K562 (cell line): ENCODE measurements around the gene RBBP5. TPM values are rescaled to one million over a fixed set of nuclear protein-coding genes. Genes with fewer than 3 reads are reported as not detected.

Experiments
- BRCA1 ChIP-seq, 2 experiments: fragments of 450-650 bp in 1 of 2; sonication (generic) in 1 of 2; formaldehyde crosslinking in 1 of 2; IDR thresholded peaks; 2 replicates each; pipeline versions ENCODE4 v1.5.0 to v1.6.1; 2017 to 2020; ENCODE audit warnings: mild to moderate bottlenecking in 1 of 2, missing genetic modification reagents in 1 of 2
- COPS2 ChIP-seq: fragments of 450-650 bp; conservative IDR thresholded peaks from 2 replicates; pipeline ENCODE4 v1.6.1; 2016; ENCODE audit warnings: mild to moderate bottlenecking, moderate library complexity
- HSF4 ChIP-seq: fragments of 250-450 bp; sonication (Bioruptor Pico); IDR thresholded peaks from 2 replicates; pipeline ENCODE4 v2.1.2; 2022; ENCODE audit warnings: mild to moderate bottlenecking, moderate library complexity, borderline replicate concordance
- JUN ChIP-seq, 2 experiments: sonication (generic) in 1 of 2; formaldehyde crosslinking in 1 of 2; IDR thresholded peaks; 2 replicates each; pipeline versions ENCODE4 v1.6.1 to v1.8.0; 2012 to 2022; ENCODE audit warnings: borderline replicate concordance in 2 of 2, mild to moderate bottlenecking in 2 of 2, improper control_type of control experiment in 1 of 2, low read depth in 1 of 2, low read length in 1 of 2, missing genetic modification reagents in 1 of 2
- MECOM ChIP-seq: fragments of 250-450 bp; sonication (Bioruptor Pico); IDR thresholded peaks from 2 replicates; pipeline ENCODE4 v1.8.0; 2022; ENCODE audit warnings: inconsistent platforms
- POU5F1 ChIP-seq: fragments of 150-350 bp; IDR thresholded peaks from 2 replicates; pipeline ENCODE4 v1.6.1; 2014; ENCODE audit warnings: borderline replicate concordance, low read length, low read depth, mild to moderate bottlenecking; ENCODE audit not compliant: partially characterized antibody
- RCOR1 ChIP-seq, 2 experiments: IDR thresholded peaks; 2 replicates each; pipeline ENCODE4 v1.6.1; 2012; ENCODE audit warnings: low read depth in 2 of 2, low read length in 2 of 2, borderline replicate concordance in 1 of 2, improper control_type of control experiment in 1 of 2
- TCF7 ChIP-seq: sonication (generic); IDR thresholded peaks from 2 replicates; pipeline ENCODE4 v1.6.1; 2016; ENCODE audit warnings: antibody characterized with exemption, borderline replicate concordance
- YBX1 ChIP-seq: fragments of 450-650 bp; IDR thresholded peaks from 2 replicates; pipeline ENCODE4 v1.7.1; 2016; ENCODE audit warnings: mild to moderate bottlenecking
- ZFP1 ChIP-seq: fragments of 450-650 bp; formaldehyde crosslinking; IDR thresholded peaks from 2 replicates; pipeline ENCODE4 v1.4.0; 2020; ENCODE audit warnings: mild to moderate bottlenecking, mixed read lengths
- ZNF143 ChIP-seq: sonication (generic); formaldehyde crosslinking; IDR thresholded peaks from 2 replicates; pipeline ENCODE4 v1.9.0; 2022; ENCODE audit warnings: mild to moderate bottlenecking, missing genetic modification reagents
- ZNF384 ChIP-seq: IDR thresholded peaks from 2 replicates; pipeline ENCODE4 v1.6.1; 2012; ENCODE audit warnings: low read depth, low read length, improper control_type of control experiment
- ZNF76 ChIP-seq: fragments of 250-450 bp; sonication (Bioruptor Pico); IDR thresholded peaks from 2 replicates; pipeline ENCODE4 v1.4.0; 2020; ENCODE audit warnings: mild to moderate bottlenecking, moderate library complexity, borderline replicate concordance
- polyA plus RNA-seq, 8 experiments: library from polyadenylated mRNA; depleted of rRNA in 4 of 8; stranded (reverse) in 5 of 8; unstranded in 3 of 8; fragments of >200 nt; fragmentation: Nextera tagmentation in 2 of 8; fragmentation: Illumina TruSeq in 1 of 8; extraction: Ambion mirVana in 2 of 8; extraction: Trizol in 1 of 8; gene quantifications; 2 replicates each; pipeline versions ENCODE4 v1.2.1 to v1.2.3, GENCODE V29; 2011 to 2014; ENCODE audit warnings: inconsistent platforms in 1 of 8, missing spikeins in 1 of 8
- total RNA-seq, 7 experiments: library from RNA; depleted of rRNA in 6 of 7; stranded (reverse); fragments of >200 nt in 6 of 7; fragmentation: Illumina TruSeq in 2 of 7; extraction: Trizol in 2 of 7; gene quantifications; 2 replicates each; pipeline versions ENCODE4 v1.2.1 to v1.2.3, GENCODE V29; 2011 to 2021; ENCODE audit warnings: low replicate concordance in 1 of 7
- TF ChIP-seq, protein P1 (sequence below): fragments of 200-800 bp; sonication (Bioruptor generic); IDR thresholded peaks from 2 replicates; pipeline ENCODE4 v1.6.1; 2017; ENCODE audit warnings: missing genetic modification characterization, missing compliant biosample characterization
- TF ChIP-seq, protein P2 (sequence below): sonication (generic); formaldehyde crosslinking; IDR thresholded peaks from 2 replicates; pipeline ENCODE4 v1.8.0; 2022; ENCODE audit warnings: mild to moderate bottlenecking, missing genetic modification reagents, borderline replicate concordance
- TF ChIP-seq, protein P3 (sequence below): fragments of 450-650 bp; IDR thresholded peaks from 2 replicates; pipeline ENCODE4 v1.6.1; 2016; ENCODE audit warnings: borderline replicate concordance
- TF ChIP-seq, protein P4 (sequence below), 2 experiments: fragments of 450-650 bp; IDR thresholded peaks; 2 replicates each; pipeline ENCODE4 v1.6.1; 2016
- TF ChIP-seq, protein P5 (sequence below): sonication (generic); formaldehyde crosslinking; IDR thresholded peaks from 2 replicates; pipeline ENCODE4 v1.9.0; 2022; ENCODE audit warnings: mild to moderate bottlenecking, missing genetic modification reagents

The RBBP5 gene
- total and polyA plus RNA-seq, 9 of the 15 experiments (the other 6 are each of a cell fraction or from before 2014, with no cell fraction given), result 17.2 to 37.4 (median 28.4) TPM

DNA sequence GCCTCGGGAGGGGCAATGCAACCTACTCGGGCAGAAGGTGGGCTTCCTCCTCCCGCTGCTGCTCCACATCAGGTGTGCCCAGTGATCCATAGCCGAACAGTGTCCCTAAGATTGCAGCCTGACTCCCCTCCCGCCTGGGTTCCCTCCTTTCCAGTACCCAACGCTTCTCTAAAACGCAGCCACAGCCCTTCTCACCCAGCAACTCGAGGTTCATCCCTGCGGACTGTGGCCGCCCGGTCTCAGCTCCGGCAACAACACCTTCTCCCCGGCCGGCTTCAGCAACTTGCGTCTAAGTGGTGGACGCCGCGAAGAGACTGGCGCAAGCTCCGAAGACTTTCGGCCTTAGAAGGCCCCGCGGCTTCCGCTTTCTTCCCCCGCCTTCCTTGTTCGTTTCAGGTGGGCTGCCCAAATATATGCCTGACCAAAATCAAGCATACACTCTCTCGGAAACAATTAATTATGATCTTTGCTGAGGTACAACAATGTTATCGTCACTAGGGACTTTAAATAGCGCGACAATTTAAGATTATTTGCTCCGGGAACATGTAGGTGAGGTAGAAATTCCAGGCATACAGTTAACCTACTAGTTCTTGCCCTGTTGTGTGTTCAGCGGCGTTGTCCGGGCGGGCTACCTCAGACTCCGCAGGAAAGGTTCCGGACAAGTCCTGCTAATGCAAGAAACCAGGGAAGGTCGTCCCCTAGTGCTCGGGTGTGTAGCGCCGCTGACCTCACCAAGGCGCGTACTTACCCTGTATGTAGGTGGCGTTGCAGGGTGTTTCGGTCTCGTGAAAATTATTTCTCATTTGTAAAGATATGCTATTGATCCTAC is at the start of gene RBBP5 (continued):
- TF ChIP-seq, protein P1, sequence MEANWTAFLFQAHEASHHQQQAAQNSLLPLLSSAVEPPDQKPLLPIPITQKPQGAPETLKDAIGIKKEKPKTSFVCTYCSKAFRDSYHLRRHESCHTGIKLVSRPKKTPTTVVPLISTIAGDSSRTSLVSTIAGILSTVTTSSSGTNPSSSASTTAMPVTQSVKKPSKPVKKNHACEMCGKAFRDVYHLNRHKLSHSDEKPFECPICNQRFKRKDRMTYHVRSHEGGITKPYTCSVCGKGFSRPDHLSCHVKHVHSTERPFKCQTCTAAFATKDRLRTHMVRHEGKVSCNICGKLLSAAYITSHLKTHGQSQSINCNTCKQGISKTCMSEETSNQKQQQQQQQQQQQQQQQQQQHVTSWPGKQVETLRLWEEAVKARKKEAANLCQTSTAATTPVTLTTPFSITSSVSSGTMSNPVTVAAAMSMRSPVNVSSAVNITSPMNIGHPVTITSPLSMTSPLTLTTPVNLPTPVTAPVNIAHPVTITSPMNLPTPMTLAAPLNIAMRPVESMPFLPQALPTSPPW, result peak; percentile 86
- TF ChIP-seq YBX1 (no peak), MECOM (CRISPR knock-in tag) (peak; percentile 72; the same call in 1 of the 2 replicates), ZNF76 (peak; percentile 70; the same call in 1 of the 2 replicates), BRCA1 (IDR thresholded peaks at IDR 0.05) (no peak), BRCA1 (CRISPR knock-in tag; IDR thresholded peaks at IDR 0.05) (no peak), TCF7 (peak; percentile 83; the same call in 1 of the 2 replicates), HSF4 (CRISPR knock-in tag) (no peak; the same call in 1 of the 2 replicates), ZFP1 (CRISPR knock-in tag) (no peak), ZNF143 (CRISPR knock-in tag) (peak; percentile 65; the same call in 1 of the 2 replicates), POU5F1 (peak; percentile 77), RCOR1 (IDR thresholded peaks at IDR 0.05; ENCODE audit: borderline replicate concordance in 1 of 2, low read depth in 2 of 2, low read length in 2 of 2) (peak in 1 of 2 experiments; percentile 75; a peak in 1 of 4 replicates), ZNF384 (peak; percentile 41; the same call in 1 of the 2 replicates), JUN (IDR thresholded peaks at IDR 0.05; ENCODE audit: borderline replicate concordance, low read depth, low read length) (peak; percentile 84), JUN (CRISPR knock-in tag; IDR thresholded peaks at IDR 0.05; ENCODE audit: borderline replicate concordance) (peak; percentile 97), COPS2 (no peak)
- TF ChIP-seq, protein P2, sequence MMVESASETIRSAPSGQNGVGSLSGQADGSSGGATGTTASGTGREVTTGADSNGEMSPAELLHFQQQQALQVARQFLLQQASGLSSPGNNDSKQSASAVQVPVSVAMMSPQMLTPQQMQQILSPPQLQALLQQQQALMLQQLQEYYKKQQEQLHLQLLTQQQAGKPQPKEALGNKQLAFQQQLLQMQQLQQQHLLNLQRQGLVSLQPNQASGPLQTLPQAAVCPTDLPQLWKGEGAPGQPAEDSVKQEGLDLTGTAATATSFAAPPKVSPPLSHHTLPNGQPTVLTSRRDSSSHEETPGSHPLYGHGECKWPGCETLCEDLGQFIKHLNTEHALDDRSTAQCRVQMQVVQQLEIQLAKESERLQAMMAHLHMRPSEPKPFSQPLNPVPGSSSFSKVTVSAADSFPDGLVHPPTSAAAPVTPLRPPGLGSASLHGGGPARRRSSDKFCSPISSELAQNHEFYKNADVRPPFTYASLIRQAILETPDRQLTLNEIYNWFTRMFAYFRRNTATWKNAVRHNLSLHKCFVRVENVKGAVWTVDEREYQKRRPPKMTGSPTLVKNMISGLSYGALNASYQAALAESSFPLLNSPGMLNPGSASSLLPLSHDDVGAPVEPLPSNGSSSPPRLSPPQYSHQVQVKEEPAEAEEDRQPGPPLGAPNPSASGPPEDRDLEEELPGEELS (CRISPR knock-in tag), result peak; percentile 82
- TF ChIP-seq, protein P3, sequence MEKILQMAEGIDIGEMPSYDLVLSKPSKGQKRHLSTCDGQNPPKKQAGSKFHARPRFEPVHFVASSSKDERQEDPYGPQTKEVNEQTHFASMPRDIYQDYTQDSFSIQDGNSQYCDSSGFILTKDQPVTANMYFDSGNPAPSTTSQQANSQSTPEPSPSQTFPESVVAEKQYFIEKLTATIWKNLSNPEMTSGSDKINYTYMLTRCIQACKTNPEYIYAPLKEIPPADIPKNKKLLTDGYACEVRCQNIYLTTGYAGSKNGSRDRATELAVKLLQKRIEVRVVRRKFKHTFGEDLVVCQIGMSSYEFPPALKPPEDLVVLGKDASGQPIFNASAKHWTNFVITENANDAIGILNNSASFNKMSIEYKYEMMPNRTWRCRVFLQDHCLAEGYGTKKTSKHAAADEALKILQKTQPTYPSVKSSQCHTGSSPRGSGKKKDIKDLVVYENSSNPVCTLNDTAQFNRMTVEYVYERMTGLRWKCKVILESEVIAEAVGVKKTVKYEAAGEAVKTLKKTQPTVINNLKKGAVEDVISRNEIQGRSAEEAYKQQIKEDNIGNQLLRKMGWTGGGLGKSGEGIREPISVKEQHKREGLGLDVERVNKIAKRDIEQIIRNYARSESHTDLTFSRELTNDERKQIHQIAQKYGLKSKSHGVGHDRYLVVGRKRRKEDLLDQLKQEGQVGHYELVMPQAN, result peak; percentile 95
- TF ChIP-seq, protein P4, sequence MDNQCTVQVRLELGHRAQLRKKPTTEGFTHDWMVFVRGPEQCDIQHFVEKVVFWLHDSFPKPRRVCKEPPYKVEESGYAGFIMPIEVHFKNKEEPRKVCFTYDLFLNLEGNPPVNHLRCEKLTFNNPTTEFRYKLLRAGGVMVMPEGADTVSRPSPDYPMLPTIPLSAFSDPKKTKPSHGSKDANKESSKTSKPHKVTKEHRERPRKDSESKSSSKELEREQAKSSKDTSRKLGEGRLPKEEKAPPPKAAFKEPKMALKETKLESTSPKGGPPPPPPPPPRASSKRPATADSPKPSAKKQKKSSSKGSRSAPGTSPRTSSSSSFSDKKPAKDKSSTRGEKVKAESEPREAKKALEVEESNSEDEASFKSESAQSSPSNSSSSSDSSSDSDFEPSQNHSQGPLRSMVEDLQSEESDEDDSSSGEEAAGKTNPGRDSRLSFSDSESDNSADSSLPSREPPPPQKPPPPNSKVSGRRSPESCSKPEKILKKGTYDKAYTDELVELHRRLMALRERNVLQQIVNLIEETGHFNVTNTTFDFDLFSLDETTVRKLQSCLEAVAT (IDR thresholded peaks at IDR 0.05), result peak; percentile 56 to 71; a peak in 3 of 4 replicates
- TF ChIP-seq, protein P5, sequence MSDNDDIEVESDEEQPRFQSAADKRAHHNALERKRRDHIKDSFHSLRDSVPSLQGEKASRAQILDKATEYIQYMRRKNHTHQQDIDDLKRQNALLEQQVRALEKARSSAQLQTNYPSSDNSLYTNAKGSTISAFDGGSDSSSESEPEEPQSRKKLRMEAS, result peak; percentile 78
